ENCODE data around the gene SUFU.

GRCh38 chr10:102677331-102678067 lies 173.7 kb downstream of the SUFU start:
- TF ChIP-seq POLR2A (IDR thresholded peaks at IDR 0.05) (no peak), POLR2AphosphoS5 (IDR thresholded peaks at IDR 0.05) (no peak), EP300 (IDR thresholded peaks at IDR 0.05) (no peak)
- TF ChIP-seq, protein P1, sequence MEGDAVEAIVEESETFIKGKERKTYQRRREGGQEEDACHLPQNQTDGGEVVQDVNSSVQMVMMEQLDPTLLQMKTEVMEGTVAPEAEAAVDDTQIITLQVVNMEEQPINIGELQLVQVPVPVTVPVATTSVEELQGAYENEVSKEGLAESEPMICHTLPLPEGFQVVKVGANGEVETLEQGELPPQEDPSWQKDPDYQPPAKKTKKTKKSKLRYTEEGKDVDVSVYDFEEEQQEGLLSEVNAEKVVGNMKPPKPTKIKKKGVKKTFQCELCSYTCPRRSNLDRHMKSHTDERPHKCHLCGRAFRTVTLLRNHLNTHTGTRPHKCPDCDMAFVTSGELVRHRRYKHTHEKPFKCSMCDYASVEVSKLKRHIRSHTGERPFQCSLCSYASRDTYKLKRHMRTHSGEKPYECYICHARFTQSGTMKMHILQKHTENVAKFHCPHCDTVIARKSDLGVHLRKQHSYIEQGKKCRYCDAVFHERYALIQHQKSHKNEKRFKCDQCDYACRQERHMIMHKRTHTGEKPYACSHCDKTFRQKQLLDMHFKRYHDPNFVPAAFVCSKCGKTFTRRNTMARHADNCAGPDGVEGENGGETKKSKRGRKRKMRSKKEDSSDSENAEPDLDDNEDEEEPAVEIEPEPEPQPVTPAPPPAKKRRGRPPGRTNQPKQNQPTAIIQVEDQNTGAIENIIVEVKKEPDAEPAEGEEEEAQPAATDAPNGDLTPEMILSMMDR (IDR thresholded peaks at IDR 0.05): no peak

Measured in stomach (tissue), 4 donors.